ENCODE results near the gene ZNF75A.

GRCh38 chr16:3363793-3364192 is 58.5 kb downstream of the ZNF75A start:
- TF ChIP-seq POLR2A (IDR thresholded peaks at IDR 0.05; ENCODE audit: low read depth) = no peak
- TF ChIP-seq EP300 (IDR thresholded peaks at IDR 0.05) = no peak
- no peak for TF ChIP-seq CTCF (IDR thresholded peaks at IDR 0.05)
- no peak for TF ChIP-seq POLR2AphosphoS5 (IDR thresholded peaks at IDR 0.05)

All from esophagus muscularis mucosa (tissue), 4 donors.